LoVo (cell line): ENCODE data around the gene LHX5.
A peak's percentile ranks its signal among the peaks of the same experiment; 100 is the strongest.

Source experiments
- DNase-seq: peaks from one replicate; pipeline ENCODE4 v3.0.0-alpha.2; 2016; ENCODE audit warnings: low spot score

LHX5 gene

DNA sequence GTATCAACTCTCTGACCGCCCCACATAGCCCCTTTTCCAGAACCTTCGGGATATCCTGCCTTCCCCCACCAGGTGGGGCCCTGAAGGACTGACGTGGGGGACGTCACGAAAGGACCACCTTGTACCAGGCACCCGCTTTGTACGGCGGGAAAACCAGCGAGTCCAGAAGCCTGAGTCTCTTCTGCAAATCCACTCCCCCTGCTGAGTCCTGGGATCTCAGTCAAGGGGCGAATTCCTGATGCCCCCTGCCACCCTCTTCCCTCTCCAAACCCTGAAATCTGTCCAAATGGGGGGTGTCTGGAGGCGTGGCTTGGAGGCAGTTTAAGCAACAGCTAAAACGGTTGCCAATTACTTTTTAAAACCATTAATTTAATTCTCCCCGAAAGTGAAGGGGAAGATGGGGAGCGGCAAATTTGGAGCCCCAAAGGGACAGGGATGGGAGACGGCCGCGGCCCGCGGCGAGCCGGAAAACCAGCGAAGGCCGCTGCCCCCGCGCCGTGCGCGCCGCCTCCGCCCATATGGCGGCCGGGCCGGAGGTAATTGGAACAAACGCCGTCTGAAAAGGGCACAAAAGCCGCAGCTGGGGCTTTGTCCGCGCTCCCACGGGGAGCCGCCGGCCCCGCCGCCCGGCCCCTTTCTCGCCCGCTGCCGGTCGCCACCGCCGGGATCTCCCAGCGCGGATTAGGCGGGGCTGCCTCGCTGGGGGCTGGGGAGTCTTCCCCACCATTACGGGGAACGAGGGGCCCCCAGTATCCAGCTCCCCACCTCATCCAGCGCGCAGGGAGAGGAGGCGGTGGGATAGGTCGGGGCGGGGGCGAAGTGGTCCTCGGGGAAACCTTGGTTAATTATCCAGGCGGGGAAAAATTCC, 6.6 kb downstream of the LHX5 start:
- no peak for DNase-seq

DNA sequence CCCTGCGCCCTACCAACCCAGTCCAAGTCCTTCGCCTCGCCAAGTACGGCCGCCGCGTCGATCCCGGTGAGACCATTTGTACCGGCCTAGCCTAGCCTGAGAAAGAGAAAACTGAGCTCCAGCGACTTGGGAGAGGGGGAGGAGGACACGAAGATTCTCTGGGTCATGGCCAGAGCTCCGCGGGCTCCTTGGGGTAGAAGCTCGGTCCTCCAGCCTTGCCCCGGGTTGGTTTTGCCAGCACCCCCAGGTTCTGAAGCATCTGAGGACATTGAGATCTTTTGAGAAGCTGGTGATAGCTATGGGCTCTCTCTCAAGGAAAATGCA, 7.3 kb downstream of the LHX5 start:
- DNase-seq: no peak

DNA sequence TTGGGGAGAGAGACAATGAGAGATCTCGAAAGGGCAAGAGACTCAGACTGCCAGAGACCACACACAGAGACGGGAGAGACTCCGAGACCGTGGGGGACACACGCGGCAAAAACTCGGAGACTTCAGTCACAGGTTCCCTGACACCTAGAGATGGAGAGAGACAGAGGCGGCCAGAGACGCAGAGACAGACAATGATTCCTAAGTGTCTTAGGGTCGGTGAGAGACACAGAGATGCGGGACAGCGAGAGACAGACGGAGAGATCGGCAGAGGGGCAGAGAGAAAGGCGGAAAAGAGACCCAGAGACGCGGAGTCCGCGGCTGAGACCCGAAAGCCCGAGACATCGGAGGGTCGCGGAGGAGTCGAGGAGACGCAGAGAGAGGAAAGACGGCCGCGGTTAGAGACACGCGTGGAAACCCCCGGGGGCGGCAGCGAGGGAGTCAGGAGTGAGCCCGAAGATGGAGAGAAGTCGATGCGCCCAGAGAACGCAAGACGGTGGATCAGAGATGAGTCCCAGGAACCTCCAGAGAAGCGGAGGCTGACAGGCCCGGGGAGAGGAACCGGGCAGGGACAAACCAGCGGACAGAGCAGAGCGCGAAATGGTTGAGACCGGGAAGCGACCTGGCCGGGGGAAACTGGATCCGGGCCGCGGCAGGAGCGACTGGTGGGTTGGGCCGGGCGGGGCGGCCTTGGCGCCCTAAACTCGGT, 7.8 kb downstream of the LHX5 start:
- no peak for DNase-seq

DNA sequence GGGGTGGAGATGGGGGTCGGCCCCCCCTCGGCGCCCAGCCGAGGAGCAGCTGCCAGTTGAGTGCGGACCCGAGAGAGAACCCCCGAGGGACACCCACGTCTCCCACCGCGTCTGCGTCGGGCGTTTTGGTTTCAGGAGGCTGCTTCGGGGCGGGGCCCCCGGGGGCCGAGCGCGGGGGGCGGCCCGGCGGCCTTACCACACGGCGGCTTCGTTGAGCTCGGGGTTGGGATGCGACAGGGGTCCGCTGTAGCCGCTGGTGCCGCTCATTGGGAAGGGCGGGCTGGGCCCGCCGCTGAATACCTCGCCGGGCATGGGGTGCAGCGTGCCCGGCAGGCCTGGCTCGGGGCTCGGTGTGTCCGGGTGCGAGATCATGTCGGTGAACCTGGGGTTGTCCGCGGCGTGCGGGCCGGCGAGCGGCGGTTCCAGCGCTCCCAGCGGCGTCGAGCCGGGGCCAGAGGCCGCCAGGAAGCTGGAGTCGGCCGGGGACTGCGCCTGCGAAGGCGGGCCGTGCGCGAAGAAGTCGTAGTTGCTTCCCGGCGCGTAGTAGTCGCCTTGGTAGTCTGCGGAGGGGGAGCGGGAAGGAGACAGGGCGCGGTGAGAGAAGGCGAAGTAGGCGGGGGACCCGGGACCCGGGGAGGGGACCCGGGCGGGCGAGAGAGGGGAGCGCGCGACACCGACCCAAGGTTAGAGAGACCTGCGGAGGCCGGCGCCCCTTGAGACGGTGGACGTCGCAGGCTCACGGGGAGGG, 8.5 kb downstream of the LHX5 start:
- no peak for DNase-seq

- DNase-seq: peak; percentile 85
These were observed 9.4 kb downstream of the LHX5 start for GRCh38 chr12:113462117-113462774.

- DNase-seq: no peak
These were observed 10.0 kb downstream of the LHX5 start for GRCh38 chr12:113461666-113462065.

- DNase-seq: no peak
These were observed 11.7 kb downstream of the LHX5 start for GRCh38 chr12:113459981-113460380.

DNA sequence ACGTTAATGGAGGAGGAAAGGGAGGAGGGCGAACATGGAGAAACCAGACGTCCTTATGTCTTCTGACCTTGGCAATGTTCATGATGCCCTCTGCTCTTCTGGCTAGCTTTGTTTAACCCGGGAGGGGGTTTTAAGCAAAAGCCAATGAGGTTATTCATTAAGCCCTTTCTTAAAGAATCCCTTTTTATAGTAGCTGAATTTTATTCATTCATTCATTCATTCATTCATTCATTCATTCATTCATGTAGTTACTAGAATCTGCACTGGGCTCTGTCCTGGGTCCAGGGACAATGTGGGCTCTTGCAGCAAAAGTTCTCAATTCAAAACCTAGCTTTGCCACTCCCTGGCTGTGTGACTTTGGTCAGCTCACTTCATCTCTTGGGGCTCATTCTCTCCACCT, 14.0 kb downstream of the LHX5 start:
- no peak for DNase-seq

DNA sequence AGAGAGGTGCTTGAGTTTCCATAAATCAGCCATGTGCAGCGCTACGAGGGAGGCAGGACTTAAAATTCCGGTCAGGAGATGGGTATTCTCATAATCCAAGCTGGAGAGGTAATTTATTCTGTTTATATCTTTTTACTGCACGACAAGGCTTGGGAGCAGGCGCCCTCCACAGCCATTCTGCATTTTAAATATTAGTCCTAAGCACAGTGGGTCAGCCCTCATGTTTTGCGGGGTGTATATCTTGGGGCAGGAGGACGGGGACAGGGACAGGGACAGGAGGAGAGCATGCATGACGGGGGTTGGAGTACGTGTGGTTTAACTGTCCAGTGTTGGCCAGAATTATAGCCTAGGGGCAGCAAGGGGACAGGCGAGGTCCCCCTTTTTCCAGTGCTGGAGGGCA, 14.5 kb downstream of the LHX5 start:
- DNase-seq: no peak

DNA sequence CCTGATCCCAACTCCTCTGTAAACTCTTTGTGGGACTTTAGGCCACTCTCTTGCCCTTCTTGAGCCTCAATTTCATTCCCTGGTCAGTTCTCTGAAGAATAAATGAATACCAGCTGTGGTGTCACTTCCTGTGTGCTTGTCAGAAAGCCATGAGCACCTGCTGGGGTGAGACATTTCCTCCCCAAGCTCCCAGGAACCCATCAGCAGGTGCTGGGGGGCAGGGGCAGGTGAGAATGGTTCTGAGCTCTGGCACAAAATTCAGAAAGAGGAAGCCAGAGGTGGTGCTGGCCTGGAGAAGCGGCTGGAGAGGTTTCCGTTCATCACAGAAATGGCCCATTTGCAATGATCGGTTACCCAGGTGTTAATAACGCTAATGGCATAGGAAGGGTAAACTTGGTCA, 14.9 kb downstream of the LHX5 start:
- DNase-seq: no peak

- no peak for DNase-seq
These were observed 15.5 kb downstream of the LHX5 start for GRCh38 chr12:113456199-113456598.

DNA sequence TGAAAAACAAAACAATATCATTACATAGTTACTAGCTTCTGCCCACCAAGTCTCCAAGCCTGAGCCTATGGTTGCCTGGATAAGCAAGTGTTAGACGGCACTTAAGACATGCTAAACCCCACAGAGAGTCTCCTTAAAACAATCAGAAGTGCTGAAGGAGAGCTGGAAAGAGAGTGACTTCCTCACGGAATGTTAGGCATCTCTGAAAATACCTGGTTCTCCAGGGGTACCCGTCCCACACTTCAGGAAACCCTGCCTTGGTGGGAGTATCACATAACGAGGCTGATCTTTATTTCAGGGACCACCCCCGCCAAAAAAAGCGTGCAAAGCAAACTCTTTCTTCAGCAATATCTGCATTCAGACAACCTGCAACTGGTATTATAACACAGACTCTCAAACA, 18.3 kb downstream of the LHX5 start:
- DNase-seq: no peak

DNA sequence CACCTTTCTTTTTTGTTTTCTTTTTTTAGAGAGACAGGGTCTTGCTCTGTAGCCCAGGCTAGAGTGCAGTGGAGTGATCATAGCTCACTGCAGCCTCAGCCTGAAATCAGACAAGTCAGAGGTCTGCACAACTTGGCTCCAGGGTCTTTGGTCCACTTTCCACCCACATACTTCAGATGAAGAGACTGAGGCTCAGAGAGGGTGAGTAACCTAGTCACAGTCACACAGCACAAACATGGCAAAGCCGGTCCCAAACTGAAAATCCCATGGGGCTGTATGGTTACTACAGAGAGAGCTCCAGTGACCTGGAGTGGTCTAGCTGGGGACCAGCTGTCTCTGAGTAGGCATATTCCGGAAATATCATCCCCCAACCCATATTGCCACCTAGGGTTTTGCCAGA, 19.2 kb downstream of the LHX5 start:
- DNase-seq: no peak

GRCh38 chr12:113449839-113450238, 21.8 kb downstream of the LHX5 start:
- DNase-seq: no peak

GRCh38 chr12:113449299-113449698, 22.4 kb downstream of the LHX5 start:
- DNase-seq: no peak

DNA sequence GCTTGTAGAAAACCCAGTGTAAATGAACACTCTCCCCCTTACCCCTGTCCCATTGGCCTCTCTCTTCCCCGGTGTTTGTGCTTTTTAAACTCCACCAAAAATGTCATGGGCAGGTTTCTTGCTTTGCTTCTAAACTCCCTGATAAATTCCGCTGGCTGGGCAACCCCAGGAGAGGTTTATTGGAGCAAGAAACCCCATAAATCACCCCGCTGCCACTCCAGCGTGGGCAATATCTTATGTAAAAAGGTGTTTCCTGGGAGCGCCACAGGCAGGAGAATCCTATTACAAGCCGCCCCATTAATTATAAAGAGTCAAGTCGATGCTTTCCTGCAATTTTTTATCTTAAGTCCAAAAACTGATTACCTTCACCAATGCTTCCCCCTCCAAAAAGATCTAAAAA, 22.8 kb downstream of the LHX5 start:
- DNase-seq: no peak

GRCh38 chr12:113445544-113446171, 26.0 kb downstream of the LHX5 start:
- DNase-seq: no peak

- no peak for DNase-seq
These were observed 28.6 kb downstream of the LHX5 start for GRCh38 chr12:113443030-113443539.

DNA sequence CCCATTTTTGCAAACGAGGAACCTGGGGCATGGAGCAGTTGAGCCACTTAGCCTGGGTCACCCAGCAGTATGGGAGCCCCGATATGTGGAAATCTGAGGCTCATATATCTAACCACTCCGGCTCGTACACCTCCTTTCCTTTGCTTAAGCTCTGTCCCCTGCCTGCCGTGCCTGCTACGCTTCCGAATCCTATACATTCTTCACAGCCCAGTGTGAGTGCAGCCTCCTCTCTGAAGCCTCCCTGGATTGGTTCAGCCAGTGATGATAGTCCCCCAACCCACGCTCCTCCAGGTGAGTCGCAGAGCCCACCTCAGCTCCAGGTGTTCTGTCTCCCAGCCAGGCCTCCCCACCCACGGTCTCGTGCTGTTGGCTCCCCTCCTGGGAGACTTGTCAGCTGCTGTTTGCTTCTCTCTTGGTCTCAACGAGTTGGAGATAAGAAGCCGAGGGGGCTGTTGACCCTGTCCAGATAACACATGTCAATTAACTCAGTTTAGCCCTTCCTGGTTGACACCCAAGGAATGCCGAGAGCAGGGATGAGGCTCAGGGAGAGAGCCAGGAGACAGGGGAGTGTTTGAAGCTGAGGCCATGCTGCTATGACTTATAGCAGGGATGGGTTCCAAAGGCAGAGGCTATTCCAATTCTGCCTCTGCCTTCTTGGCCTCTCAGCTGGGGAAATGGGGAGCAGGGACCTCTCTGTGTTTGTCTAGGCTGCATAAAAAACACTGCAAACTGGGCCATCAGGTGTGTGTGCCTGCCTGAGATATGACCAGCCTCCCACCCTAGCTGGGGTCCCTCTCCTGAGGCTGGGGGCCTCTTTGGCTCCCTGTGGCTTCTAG, 30.5 kb downstream of the LHX5 start:
- DNase-seq: no peak

DNA sequence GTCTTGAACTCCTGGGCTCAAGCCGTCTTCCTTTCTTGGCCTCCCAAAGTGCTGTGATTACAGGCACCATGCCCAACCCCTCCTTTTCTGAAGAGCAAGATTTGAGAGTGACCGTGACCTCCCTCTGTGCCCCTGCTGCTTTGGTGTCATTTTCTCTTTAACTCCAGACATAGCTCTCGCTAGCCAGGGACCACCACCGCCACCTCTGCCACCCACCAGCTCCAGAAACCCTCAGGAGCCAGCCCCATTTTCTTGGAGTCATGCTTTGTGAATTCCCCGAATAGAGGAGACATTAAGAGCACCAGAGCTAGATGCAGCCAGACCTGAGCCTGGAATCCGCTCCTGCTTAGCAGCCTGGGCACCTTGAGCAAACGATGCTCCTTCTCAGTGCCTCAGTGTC, 31.3 kb downstream of the LHX5 start:
- DNase-seq: no peak

DNA sequence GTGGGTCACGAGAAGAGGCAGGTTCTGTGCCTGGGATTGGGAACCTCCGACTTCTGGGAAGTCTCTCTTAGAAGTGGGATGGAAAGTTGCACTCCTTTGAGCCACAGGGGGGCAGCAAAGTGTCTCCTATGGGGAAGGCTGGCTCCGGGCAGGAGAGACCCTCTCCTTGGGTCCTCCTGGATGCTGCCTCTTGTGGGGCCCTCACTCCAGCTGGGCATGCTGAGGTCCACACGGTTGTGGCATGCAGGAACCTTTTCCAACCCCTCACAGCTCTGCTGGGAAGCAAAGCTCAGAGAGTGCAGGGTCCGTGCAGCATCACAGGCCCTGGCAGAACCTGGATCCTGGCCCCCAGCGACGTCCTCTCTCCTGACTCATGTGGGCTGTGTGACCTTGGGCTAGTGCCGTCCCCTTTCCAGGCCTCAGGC, 32.1 kb downstream of the LHX5 start:
- peak; percentile 37 for DNase-seq
